Stimulated activated naive B cell treated with anti-CD40 and anti-IgM and Interleukin-4, amounts not matched to agents 10 μg/mL and 1 μg/mL and 100 μg/mL, for 72 hours (primary cell): ENCODE results near the gene RAD23A.

Experiments
- ATAC-seq, 2 donors: fragments of 150-1000 bp; cut with Tn5 transposase; replicated peaks; 2 replicates each; pipeline ENCODE4 v1.10.0; 2021; ENCODE audit warnings: moderate library complexity in 1 of 2
- DNase-seq: peaks from one replicate; pipeline ENCODE4 v3.0.0; 2021
- H3K27ac Mint-ChIP-seq: one replicate; pipeline ENCODE4 v1.8.0; 2022; ENCODE audit warnings: mild to moderate bottlenecking, mixed read lengths
- H3K27me3 Mint-ChIP-seq, 2 donors: one replicate each; pipeline ENCODE4 v1.8.0; 2022; ENCODE audit warnings: mixed read lengths in 2 of 2
- H3K36me3 Mint-ChIP-seq, 2 donors: one replicate each; pipeline ENCODE4 v1.8.0; 2022; ENCODE audit warnings: mixed read lengths in 2 of 2, mild to moderate bottlenecking in 1 of 2
- H3K4me1 Mint-ChIP-seq, 2 donors: one replicate each; pipeline ENCODE4 v1.8.0; 2022; ENCODE audit warnings: mixed read lengths in 2 of 2, mild to moderate bottlenecking in 1 of 2
- H3K4me3 Mint-ChIP-seq, 2 donors: one replicate each; pipeline ENCODE4 v1.8.0; 2022; ENCODE audit warnings: mild to moderate bottlenecking in 2 of 2, mixed read lengths in 2 of 2, moderate library complexity in 1 of 2
- H3K9me3 Mint-ChIP-seq, 2 donors: one replicate each; pipeline ENCODE4 v1.8.0; 2022; ENCODE audit warnings: mixed read lengths in 2 of 2, mild to moderate bottlenecking in 1 of 2

The RAD23A gene

DNA sequence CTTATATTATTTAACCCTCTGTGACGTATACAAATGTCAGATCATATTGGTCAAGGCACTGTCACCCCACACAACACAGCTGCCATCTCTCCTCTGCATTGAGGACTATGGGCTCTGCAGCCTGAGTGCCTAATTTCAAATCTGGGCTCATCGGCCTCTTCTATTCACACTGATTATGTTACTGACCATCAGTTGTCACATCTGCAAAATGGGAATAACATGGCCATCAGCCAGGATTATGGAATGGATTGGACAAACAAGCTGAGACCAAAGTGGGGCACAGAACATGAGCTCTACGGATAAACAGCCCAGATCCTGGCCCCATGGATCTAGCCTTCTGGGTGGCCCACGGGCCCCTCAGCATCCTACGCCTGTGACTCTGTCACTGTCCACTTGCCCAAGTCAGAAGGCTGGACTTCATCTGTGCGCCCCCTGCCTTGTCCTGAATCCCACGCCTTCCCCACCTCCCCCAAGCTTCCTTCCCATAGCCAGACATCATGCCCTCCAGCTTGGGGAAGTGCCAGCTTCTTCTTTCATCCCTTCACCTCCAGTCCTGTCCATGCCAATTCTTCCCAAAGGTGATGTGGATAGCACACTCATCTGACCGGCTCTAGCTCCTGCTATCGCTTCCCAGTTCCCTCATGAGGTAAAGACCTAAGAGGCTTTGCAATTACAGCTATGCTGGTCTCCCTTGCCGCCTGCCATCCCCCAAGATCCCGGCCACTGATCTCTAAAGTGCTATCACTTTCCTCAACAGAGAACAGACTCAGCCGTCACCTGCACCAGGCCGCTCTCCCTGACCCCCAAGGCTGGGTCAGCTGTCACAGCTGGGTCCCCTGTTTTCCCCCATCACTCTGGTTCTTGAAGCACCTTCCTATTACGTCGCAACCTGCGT lies 13.0 kb upstream of the RAD23A start:
- no peak for ATAC-seq
- no peak for DNase-seq
- Mint-ChIP-seq H3K4me1 (peaks cover 26 to 37% of the 10 kb centered on the region in 2 donors), H3K4me3 (peak overlapping the region; percentile 97 to 98), H3K27me3 (no peaks in the 10 kb centered on the region), H3K36me3 (peaks cover 27 to 42% of the 10 kb centered on the region in 2 donors), H3K27ac (peak overlapping the region; percentile 98), H3K9me3 (no peaks in the 10 kb centered on the region)

DNA sequence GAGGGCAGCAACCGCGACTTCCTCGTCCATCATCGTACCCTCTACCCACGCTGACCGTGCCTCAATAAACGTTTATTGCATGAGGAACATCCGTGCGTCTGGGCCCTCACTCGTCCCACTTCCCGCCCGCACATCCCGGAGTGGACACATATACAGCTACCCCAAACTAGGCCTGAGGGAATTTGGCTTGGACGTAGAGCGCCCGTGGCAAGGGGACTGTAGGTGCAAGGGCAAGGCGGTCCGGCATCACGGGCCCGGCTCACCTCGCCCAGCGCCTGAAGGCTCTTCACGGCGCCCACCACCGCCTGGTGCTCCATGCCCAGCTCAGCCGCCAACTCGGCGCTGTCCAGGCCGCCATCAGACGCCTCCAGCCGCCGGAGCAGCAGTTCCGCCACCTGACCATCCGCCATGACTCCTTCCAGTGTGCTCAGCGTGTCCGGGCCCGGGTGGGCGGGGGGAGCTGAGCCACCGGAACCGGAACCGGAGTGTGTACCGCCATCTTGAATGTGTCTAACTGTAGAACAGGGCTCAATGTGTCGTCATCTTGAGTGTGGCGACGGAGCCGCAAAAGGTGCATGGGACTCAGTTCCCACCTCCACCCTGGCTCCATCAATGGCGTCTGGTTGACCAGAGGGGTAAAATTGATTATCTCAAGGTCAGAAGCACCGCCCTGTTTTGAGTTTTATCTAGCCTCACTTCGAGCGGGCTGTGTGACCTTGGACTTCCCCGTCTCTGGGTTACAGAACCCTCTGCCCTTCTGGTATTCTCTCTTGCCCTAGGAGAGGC lies 12.2 kb upstream of the RAD23A start, which contains the start of gene FARSA:
Gene FARSA, minus strand, starts transcription at position 425 of the 786 bp plus-strand sequence. Its CDS starts 15 bp downstream, at position 410.
- DNase-seq (peak; percentile 82), ATAC-seq (peak; percentile 70 to 72)
- Mint-ChIP-seq H3K27me3 (no peaks in the 10 kb centered on the region), H3K9me3 (no peaks in the 10 kb centered on the region), H3K4me1 (peaks cover 28 to 44% of the 10 kb centered on the region in 2 donors), H3K27ac (peak within 1 kb of the TSS; percentile 98), H3K36me3 (peaks cover 24 to 40% of the 10 kb centered on the region in 2 donors), H3K4me3 (peak within 1 kb of the TSS; percentile 97 to 98)

DNA sequence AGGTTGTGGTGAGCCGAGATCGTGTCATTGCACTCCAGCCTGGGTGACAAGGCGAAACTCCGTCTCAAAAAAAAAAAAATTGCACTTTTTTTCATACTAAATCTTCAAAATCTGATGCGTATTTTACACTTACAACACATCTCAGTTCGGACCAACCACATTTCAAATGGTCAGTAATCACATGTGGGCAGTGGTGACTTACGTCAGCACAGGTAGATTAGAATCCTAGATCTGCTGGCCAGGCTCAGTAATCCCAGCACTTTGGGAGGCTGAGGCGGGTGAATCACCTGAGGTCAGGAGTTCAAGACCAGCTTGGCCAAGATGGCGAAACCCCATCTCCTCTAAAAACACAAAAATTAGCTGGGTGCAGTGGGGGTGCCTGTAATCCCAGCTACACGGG lies 10.6 kb upstream of the RAD23A start:
- no peak for ATAC-seq

DNA sequence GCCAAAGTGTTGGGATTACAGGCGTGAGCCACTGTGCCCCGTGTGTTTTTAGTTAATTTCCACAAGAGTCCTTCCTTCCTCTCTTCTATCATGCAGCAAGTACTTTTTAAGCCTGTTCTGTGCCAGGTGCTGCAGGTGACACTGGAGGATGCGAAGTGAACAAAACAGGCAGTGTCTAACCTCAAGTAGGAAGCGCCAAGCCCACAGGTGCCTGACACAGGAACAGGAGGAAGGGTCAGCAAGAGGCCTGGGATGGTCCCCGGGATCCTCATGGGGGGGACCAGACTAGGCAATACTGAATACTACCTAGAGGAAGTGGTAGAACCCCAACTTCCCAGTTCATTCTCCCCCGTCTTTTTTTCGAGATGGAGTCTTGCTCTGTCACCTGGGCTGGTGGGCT lies 9.1 kb upstream of the RAD23A start:
- H3K27me3 Mint-ChIP-seq, result no peaks in the 10 kb centered on the region
- peaks cover 47 to 64% of the 10 kb centered on the region in 2 donors for H3K4me1 Mint-ChIP-seq
- no peak for ATAC-seq
- H3K4me3 Mint-ChIP-seq, result peak overlapping the region; percentile 37 to 99
- no peaks in the 10 kb centered on the region for H3K9me3 Mint-ChIP-seq
- no peak for DNase-seq
- H3K27ac Mint-ChIP-seq, result peak overlapping the region; percentile 69
- H3K36me3 Mint-ChIP-seq, result peaks cover 36 to 50% of the 10 kb centered on the region in 2 donors

More for the DNA sequence above, 10.6 kb upstream of the RAD23A start:
- no peak for DNase-seq
- peaks cover 40 to 59% of the 10 kb centered on the region in 2 donors for H3K4me1 Mint-ChIP-seq
- H3K27me3 Mint-ChIP-seq, result no peaks in the 10 kb centered on the region
- H3K36me3 Mint-ChIP-seq, result peaks cover 29 to 42% of the 10 kb centered on the region in 2 donors
- H3K9me3 Mint-ChIP-seq, result no peaks in the 10 kb centered on the region
- H3K27ac Mint-ChIP-seq, result no peak overlapping the region
- H3K4me3 Mint-ChIP-seq, result no peak overlapping the region

DNA sequence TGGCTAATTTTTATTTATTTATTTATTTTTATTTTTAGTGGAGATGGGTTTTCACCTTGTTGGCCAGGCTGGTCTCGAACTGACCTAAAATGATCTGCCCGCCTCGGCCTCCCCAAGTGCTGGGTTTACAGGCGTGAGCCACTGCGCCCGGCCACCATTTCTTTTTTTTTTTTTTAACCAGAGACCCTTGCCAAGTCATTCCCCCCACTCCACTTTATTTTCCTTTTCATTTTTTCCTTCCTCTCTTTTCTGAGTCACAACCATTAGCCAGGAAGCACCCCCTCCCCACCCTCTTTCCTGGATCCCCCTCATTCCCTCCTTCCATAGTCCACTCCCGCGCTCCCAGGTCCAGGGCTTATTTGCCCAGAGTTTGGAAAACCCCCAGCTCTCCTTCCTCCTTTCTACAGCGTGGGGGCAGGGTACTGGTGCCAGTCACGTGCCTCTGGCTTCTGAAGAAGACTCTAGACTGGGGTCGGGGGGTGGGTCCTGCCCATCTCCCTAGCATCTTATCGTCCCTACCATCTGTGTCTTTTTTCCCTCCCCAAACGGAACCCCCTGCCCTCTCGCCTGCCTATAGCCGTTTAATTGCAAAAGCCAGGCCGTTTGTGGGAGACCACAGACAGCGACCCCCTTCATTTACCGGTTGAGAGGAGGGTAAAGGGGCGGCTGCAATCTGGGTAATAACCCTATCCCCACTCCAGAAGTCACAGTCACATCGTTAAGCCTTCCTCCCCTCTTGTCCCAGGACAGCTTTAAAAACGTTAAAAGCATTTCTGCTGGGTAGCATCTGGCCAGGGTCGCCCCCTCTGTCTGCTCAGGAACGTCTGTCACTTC lies 8.4 kb upstream of the RAD23A start:
- H3K27ac Mint-ChIP-seq, result peak overlapping the region; percentile 98
- H3K4me1 Mint-ChIP-seq, result peaks cover 45 to 69% of the 10 kb centered on the region in 2 donors
- no peak for ATAC-seq
- H3K4me3 Mint-ChIP-seq, result peak overlapping the region; percentile 98 to 99
- peaks cover 43 to 53% of the 10 kb centered on the region in 2 donors for H3K36me3 Mint-ChIP-seq
- DNase-seq, result peak; percentile 35
- H3K9me3 Mint-ChIP-seq, result no peaks in the 10 kb centered on the region
- H3K27me3 Mint-ChIP-seq, result no peaks in the 10 kb centered on the region

- peak; percentile 87 to 89 for ATAC-seq
- Mint-ChIP-seq H3K9me3 (no peaks in the 10 kb centered on the region), H3K4me3 (peak within 1 kb of the TSS; percentile 98 to 99), H3K27ac (peak within 1 kb of the TSS; percentile 98), H3K36me3 (peaks cover 43 to 53% of the 10 kb centered on the region in 2 donors), H3K27me3 (no peaks in the 10 kb centered on the region), H3K4me1 (peaks cover 40 to 69% of the 10 kb centered on the region in 2 donors)
- peak; percentile 99 for DNase-seq
Measured at GRCh38 chr19:12937927-12938778, 7.5 kb upstream of the RAD23A start, which contains the start of gene CALR. Gene CALR, plus strand, starts transcription at chr19:12938609. Its CDS starts 71 bp downstream, at chr19:12938680.

GRCh38 chr19:12938779-12939601 lies 6.7 kb upstream of the RAD23A start:
- H3K27me3 Mint-ChIP-seq, result no peaks in the 10 kb centered on the region
- H3K4me1 Mint-ChIP-seq, result peaks cover 46 to 74% of the 10 kb centered on the region in 2 donors
- peaks cover 50 to 57% of the 10 kb centered on the region in 2 donors for H3K36me3 Mint-ChIP-seq
- H3K9me3 Mint-ChIP-seq, result no peaks in the 10 kb centered on the region
- H3K27ac Mint-ChIP-seq, result peak overlapping the region; percentile 98
- ATAC-seq (peak; percentile 5 to 6), DNase-seq (peak; percentile 27)
- H3K4me3 Mint-ChIP-seq, result peak overlapping the region; percentile 98 to 99

DNA sequence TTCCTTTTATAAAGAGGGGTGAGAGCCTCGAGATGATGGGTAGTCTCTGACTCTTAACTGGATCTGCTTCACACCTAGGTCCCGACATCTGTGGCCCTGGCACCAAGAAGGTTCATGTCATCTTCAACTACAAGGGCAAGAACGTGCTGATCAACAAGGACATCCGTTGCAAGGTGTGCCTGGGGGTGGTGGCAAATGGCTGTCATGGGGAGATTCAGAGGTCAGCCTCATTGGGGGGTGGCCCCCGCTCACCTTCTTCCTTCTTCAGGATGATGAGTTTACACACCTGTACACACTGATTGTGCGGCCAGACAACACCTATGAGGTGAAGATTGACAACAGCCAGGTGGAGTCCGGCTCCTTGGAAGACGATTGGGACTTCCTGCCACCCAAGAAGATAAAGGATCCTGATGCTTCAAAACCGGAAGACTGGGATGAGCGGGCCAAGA lies 5.7 kb upstream of the RAD23A start:
- Mint-ChIP-seq H3K9me3 (no peaks in the 10 kb centered on the region), H3K4me3 (peak overlapping the region; percentile 98 to 99), H3K27ac (peak overlapping the region; percentile 98), H3K4me1 (peaks cover 50 to 84% of the 10 kb centered on the region in 2 donors), H3K27me3 (no peaks in the 10 kb centered on the region), H3K36me3 (peaks cover 57 to 66% of the 10 kb centered on the region in 2 donors)
- DNase-seq (no peak), ATAC-seq (no peak)

DNA sequence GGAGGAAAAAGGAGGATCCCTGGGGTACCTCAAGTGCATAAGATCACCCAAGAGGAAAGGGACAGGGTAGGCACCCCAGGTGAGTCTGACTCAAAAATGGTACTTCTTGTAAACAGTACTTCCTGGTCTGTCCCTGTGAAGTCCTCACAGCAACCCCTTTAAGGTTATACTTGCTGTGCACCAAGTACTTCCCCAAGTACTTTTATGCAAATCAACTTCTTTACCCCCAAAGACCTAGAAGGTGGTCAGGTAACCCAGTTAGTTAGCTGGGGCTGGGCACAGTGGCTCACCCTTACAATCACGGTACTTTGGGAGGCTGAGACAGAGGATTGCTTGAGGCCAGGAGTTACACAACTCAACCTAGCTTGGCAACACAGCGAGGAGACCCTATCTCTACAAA lies 4.8 kb upstream of the RAD23A start:
- H3K4me1 Mint-ChIP-seq, result peaks cover 58 to 93% of the 10 kb centered on the region in 2 donors
- H3K27ac Mint-ChIP-seq, result peak overlapping the region; percentile 90
- ATAC-seq, result no peak
- peaks cover 0 to 1% of the 10 kb centered on the region in 2 donors for H3K9me3 Mint-ChIP-seq
- no peaks in the 10 kb centered on the region for H3K27me3 Mint-ChIP-seq
- peak overlapping the region; percentile 98 to 99 for H3K4me3 Mint-ChIP-seq
- no peak for DNase-seq
- peaks cover 66 to 75% of the 10 kb centered on the region in 2 donors for H3K36me3 Mint-ChIP-seq

GRCh38 chr19:12943437-12944044 lies 2.1 kb upstream of the RAD23A start:
- no peak for ATAC-seq
- no peaks in the 10 kb centered on the region for H3K27me3 Mint-ChIP-seq
- H3K27ac Mint-ChIP-seq, result peak overlapping the region; percentile 86
- H3K9me3 Mint-ChIP-seq, result peaks cover 0 to 1% of the 10 kb centered on the region in 2 donors
- H3K4me3 Mint-ChIP-seq, result peak overlapping the region; percentile 63 to 68
- H3K36me3 Mint-ChIP-seq, result peaks cover 71 to 80% of the 10 kb centered on the region in 2 donors
- H3K4me1 Mint-ChIP-seq, result peaks cover 52 to 81% of the 10 kb centered on the region in 2 donors
- no peak for DNase-seq

GRCh38 chr19:12944104-12944674 lies 1.5 kb upstream of the RAD23A start:
- ATAC-seq (no peak), DNase-seq (no peak)
- peaks cover 48 to 77% of the 10 kb centered on the region in 2 donors for H3K4me1 Mint-ChIP-seq
- H3K27ac Mint-ChIP-seq, result peak overlapping the region; percentile 99
- peak overlapping the region; percentile 62 to 98 for H3K4me3 Mint-ChIP-seq
- no peaks in the 10 kb centered on the region for H3K27me3 Mint-ChIP-seq
- peaks cover 0 to 1% of the 10 kb centered on the region in 2 donors for H3K9me3 Mint-ChIP-seq
- peaks cover 65 to 75% of the 10 kb centered on the region in 2 donors for H3K36me3 Mint-ChIP-seq
